ENCODE data around the gene SNX24. TPM values are rescaled to one million over a fixed set of nuclear protein-coding genes. Genes with fewer than 3 reads are reported as not detected.

Gene SNX24, protein sequence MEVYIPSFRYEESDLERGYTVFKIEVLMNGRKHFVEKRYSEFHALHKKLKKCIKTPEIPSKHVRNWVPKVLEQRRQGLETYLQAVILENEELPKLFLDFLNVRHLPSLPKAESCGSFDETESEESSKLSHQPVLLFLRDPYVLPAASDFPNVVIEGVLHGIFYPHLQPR
- total RNA-seq, result 1 to 10 TPM in 2 of 3 donors, under 1 TPM in 1; 0.74 to 2.2 (median 1.1) TPM

DNA sequence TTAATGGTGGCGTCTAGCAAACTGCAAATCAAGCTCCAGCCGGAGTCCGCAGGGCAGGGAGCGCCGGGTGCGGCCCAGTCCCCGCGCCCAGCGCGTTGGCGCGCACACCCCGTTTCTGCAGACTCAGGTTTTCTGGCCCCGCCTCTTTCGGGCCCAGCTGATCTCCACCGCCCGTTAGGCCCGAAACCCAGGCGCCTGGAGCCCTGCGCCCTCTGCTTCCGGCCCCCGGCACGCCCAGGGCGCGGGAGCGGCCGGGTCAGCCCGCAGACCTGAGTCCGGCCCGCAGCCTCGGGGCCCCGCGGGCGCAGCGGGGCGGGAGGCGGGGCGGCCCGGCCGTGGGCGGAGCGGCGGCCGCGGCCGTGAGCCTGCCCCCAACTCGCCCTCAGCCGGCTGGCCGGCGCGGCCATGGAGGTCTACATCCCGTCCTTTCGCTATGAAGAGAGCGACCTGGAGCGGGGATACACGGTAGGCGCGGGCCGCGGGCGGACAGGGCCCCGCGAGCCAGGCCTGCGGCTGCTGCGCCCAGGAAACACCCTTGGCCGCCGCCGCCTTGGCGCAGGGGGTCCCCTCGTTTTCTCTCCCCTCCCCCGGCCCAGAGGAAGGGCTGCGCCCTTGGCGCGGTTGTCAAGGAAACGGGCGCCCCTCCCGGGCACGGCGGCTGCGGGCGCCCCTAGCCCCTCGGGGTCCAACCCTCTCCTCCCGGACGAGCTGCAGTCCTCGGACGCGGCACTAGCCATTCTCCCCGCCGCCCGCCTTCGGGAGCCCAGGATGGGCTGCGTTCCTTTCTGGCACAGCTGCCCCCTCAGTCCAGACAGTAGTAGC, at the start of gene SNX24:
SNX24 (plus strand) TSS at position 385 of the 822 bp plus-strand sequence; CDS start at position 406, 21 bp downstream.
- Mint-ChIP-seq H3K4me3 (peak within 1 kb of the TSS; percentile 86), H3K27me3 (ENCODE audit: low read depth) (peaks cover 1% of the 10 kb centered on the region), H3K36me3 (ENCODE audit: insufficient read depth) (no peaks in the 10 kb centered on the region), H3K9me3 (no peaks in the 10 kb centered on the region), H3K4me1 (ENCODE audit: low read depth) (peaks cover 25% of the 10 kb centered on the region)
- peak; percentile 85 to 89 for ATAC-seq
- peak; percentile 53 for DNase-seq

DNA sequence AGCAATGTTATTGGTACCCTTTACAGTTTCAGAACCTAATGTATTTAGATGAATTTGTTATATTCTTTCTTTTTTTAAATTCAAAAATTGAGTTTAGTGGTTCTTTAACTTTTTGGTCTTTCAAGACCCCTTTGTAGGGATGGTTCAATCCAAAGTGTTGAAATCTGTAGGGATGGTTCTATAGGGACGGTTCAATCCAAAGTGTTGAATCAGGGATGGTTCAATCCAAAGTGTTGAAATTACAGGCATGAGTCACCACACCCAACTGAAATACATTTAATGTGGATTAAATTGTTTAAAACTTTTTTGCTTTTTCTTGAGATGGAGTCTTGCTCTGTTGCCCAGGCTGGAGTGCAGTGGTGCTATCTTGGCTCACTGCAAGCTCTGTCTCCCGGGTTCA, 39.9 kb upstream of the SNX24 start:
- Mint-ChIP-seq H3K36me3 (ENCODE audit: insufficient read depth) (peaks cover 42% of the 10 kb centered on the region), H3K4me1 (ENCODE audit: low read depth) (no peaks in the 10 kb centered on the region), H3K9me3 (no peaks in the 10 kb centered on the region), H3K4me3 (no peak overlapping the region), H3K27me3 (ENCODE audit: low read depth) (no peaks in the 10 kb centered on the region)
- DNase-seq (no peak), ATAC-seq (no peak)

DNA sequence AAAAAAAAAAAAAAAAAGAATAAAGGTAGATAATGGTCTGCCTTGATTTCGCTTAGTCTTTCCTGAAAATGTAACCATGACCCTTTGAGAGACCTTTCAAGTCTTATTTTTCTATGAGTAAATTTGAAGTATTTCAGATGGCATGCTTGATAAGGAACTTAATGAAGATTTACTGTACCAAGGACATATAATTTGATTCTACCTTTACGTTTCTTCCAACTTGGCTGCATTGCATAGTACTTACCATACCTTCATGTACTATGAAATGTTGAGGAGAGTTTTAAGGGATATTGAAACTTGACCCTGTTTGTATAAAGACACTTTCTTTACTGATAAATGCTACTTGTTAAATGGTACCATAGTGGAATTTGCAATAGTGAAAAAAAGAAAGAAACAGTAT, 35.0 kb upstream of the SNX24 start:
- no peak for ATAC-seq
- Mint-ChIP-seq H3K4me3 (no peak overlapping the region), H3K27me3 (ENCODE audit: low read depth) (no peaks in the 10 kb centered on the region), H3K36me3 (ENCODE audit: insufficient read depth) (peaks cover 30% of the 10 kb centered on the region), H3K9me3 (no peaks in the 10 kb centered on the region), H3K4me1 (ENCODE audit: low read depth) (no peaks in the 10 kb centered on the region)
- DNase-seq, result no peak

- H3K36me3 Mint-ChIP-seq (ENCODE audit: insufficient read depth), result peaks cover 13% of the 10 kb centered on the region
- no peaks in the 10 kb centered on the region for H3K27me3 Mint-ChIP-seq (ENCODE audit: low read depth)
- H3K9me3 Mint-ChIP-seq, result no peaks in the 10 kb centered on the region
These were observed 30.1 kb upstream of the SNX24 start for GRCh38 chr5:122815218-122815767.

DNA sequence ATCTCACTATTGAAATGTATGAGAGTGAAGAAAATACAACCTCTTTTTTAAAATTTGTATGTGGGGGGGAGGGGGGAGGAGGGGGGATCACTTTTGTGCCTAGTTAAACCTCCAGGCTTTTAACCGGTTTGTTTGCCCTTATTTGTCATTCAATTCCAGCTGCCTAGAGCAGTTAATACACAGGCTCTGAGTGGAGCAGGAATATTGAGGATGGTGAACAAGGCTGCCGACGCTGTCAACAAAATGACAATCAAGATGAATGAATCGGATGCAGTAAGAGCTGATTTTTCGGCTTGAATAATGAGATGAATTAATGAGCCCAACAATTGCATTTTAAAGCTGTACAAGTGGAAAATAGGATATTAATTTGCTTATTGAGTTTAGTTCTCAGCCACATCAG, 28.7 kb upstream of the SNX24 start:
- Mint-ChIP-seq H3K27me3 (ENCODE audit: low read depth) (no peaks in the 10 kb centered on the region), H3K4me3 (no peak overlapping the region), H3K9me3 (no peaks in the 10 kb centered on the region), H3K36me3 (ENCODE audit: insufficient read depth) (peaks cover 17% of the 10 kb centered on the region), H3K4me1 (ENCODE audit: low read depth) (no peaks in the 10 kb centered on the region)
- ATAC-seq, result no peak
- no peak for DNase-seq

More at GRCh38 chr5:122815218-122815767, 30.1 kb upstream of the SNX24 start:
- Mint-ChIP-seq H3K4me1 (ENCODE audit: low read depth) (no peaks in the 10 kb centered on the region), H3K4me3 (no peak overlapping the region)
- ATAC-seq, result no peak
- no peak for DNase-seq

DNA sequence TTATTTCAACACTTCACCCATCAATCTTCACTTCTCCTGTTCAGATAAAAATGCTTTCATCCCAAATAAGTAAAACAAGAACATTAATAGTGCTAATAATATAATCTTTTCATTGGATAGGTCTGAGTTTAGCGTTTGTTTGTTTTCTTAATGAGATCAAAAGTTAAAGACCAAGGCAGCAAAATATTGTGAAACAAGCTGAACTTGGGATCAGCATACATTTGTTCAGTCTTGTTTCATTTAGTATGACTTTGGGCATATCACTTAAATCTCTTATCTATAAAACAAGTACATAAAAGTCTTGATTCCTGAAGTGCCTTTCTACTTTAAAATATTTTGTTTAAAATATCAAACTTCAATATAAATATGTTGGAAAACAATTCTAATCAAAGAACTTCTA, 13.4 kb upstream of the SNX24 start:
- Mint-ChIP-seq H3K4me1 (ENCODE audit: low read depth) (no peaks in the 10 kb centered on the region), H3K36me3 (ENCODE audit: insufficient read depth) (peaks cover 9% of the 10 kb centered on the region), H3K9me3 (no peaks in the 10 kb centered on the region), H3K27me3 (ENCODE audit: low read depth) (no peaks in the 10 kb centered on the region), H3K4me3 (no peak overlapping the region)
- ATAC-seq, result no peak
- DNase-seq, result no peak

DNA sequence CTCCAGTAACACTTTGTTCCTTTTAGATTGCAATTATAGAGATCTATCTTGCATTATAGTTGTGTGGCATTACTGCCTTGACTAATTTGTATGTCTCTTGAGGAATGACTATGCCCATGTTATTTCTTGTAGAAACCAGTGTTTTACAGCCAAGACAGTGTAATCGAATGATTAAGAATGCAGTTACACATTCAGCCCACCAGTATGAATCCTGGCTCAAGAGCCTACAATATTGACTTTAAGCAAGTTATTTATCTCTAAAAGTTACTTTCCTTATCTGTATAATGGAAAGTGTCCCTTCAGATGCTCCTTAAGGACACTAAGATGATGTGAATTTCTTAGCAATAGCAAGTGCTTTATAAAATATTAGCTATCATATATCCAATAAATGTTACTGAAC, 9.7 kb upstream of the SNX24 start:
- Mint-ChIP-seq H3K4me3 (no peak overlapping the region), H3K27me3 (ENCODE audit: low read depth) (peaks cover 3% of the 10 kb centered on the region), H3K4me1 (ENCODE audit: low read depth) (peaks cover 3% of the 10 kb centered on the region), H3K36me3 (ENCODE audit: insufficient read depth) (no peaks in the 10 kb centered on the region), H3K9me3 (no peaks in the 10 kb centered on the region)
- DNase-seq (no peak), ATAC-seq (no peak)

DNA sequence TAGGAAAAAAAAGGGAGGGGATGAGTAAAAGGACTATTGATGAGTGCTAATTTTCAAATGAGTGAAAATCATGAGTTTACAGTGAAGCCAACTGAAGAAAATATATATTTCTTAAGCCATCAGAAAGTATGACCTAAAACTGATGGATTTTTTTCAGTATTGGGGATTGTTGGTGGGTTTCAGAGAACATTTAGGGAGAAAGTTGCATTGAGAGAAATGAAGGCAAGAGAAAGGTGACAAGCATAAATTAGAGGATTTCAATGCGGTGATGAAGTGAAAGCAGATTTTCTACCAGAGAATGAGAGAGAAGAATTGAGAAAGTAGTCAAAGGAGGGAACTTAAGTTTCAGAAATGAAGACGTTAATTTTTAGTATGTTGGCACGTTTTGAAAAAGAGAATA, 8.5 kb upstream of the SNX24 start:
- ATAC-seq, result no peak

DNA sequence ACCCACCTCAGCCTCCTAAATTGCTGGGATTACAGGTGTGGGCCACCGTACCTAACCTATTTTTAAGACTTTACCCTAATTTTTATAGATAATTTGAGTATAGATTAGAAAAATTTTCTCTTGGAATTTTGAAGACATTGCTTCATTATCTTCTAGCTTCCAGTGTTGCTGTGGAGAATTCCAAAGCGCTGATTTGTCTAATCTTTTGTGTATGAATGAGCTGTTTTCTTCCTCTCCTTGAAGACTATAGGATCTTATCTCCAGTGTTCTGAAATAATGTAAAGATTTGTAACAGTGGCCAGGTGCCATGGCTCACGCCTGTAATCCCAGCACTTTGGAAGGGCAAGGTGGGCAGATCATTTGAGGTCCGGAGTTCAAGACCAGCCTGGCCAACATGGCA, 5.7 kb upstream of the SNX24 start:
- no peak overlapping the region for H3K4me3 Mint-ChIP-seq
- H3K27me3 Mint-ChIP-seq (ENCODE audit: low read depth), result peaks cover 3% of the 10 kb centered on the region
- H3K4me1 Mint-ChIP-seq (ENCODE audit: low read depth), result peaks cover 13% of the 10 kb centered on the region
- ATAC-seq, result no peak
- no peak for DNase-seq
- no peaks in the 10 kb centered on the region for H3K9me3 Mint-ChIP-seq
- no peaks in the 10 kb centered on the region for H3K36me3 Mint-ChIP-seq (ENCODE audit: insufficient read depth)

More for the DNA sequence above, 8.5 kb upstream of the SNX24 start:
- peaks cover 3% of the 10 kb centered on the region for H3K27me3 Mint-ChIP-seq (ENCODE audit: low read depth)
- H3K36me3 Mint-ChIP-seq (ENCODE audit: insufficient read depth), result no peaks in the 10 kb centered on the region
- H3K4me1 Mint-ChIP-seq (ENCODE audit: low read depth), result peaks cover 3% of the 10 kb centered on the region
- no peak for DNase-seq
- H3K9me3 Mint-ChIP-seq, result no peaks in the 10 kb centered on the region
- H3K4me3 Mint-ChIP-seq, result no peak overlapping the region

GRCh38 chr5:122842016-122842580, 3.3 kb upstream of the SNX24 start:
- H3K4me1 Mint-ChIP-seq (ENCODE audit: low read depth), result peaks cover 25% of the 10 kb centered on the region
- DNase-seq (no peak), ATAC-seq (no peak)
- no peak overlapping the region for H3K4me3 Mint-ChIP-seq
- no peaks in the 10 kb centered on the region for H3K9me3 Mint-ChIP-seq
- peaks cover 3% of the 10 kb centered on the region for H3K27me3 Mint-ChIP-seq (ENCODE audit: low read depth)
- H3K36me3 Mint-ChIP-seq (ENCODE audit: insufficient read depth), result no peaks in the 10 kb centered on the region

DNA sequence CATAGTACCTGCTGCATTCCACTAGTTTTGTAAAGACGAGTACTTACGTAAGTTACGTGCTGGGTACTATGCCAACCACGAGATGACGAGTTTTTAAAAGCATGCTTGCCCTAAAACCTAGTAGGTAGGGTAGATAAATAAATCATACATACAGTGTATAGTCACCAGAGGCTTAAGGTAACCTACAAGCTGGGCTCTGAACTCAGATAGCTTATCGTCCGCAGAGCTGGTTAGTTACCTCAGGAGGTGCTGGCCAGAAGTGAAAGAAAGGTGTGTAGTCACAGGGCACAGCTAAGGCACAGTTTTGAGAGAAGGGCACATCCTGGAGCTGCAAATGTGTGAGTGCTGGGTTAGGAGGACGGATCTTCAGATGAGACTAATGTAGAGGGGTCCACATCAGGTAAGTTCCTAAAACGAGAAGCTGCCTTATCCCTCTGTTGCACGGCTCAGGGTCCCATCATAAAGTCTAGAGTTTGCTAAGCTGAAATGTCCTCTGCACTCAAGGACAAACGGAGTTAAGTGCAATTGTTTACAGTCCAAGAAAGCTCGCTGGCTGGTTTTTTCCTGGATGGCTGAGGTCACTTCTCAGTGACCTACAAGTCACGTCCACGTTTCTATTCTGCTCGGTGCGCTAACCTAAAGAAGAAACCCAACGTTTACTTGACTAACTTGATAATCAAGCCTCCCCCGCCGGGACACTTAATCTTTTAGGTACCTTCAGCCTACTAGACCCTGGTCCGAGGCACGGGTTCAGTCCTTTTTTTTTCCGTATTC, 1.1 kb upstream of the SNX24 start:
- DNase-seq (no peak), ATAC-seq (no peak)
- peak overlapping the region; percentile 86 for H3K4me3 Mint-ChIP-seq
- H3K36me3 Mint-ChIP-seq (ENCODE audit: insufficient read depth), result no peaks in the 10 kb centered on the region
- peaks cover 25% of the 10 kb centered on the region for H3K4me1 Mint-ChIP-seq (ENCODE audit: low read depth)
- H3K27me3 Mint-ChIP-seq (ENCODE audit: low read depth), result peaks cover 3% of the 10 kb centered on the region
- no peaks in the 10 kb centered on the region for H3K9me3 Mint-ChIP-seq

DNA sequence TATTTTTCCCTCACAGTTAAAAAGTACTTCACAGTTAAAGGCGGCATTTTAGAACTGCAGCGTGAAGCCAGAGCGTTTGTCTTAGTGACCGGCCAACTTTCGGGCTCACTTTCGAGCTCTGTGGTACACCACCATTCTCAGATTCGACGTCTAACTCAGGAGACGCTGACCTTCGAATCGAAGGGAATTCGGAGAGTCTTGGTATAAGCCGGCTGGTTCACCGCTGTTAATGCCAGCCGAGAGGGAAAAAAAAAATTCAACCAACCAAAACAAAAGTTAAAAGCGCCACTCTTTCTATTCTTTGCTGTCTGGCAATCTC, 544 bp upstream of the SNX24 start:
- Mint-ChIP-seq H3K9me3 (no peaks in the 10 kb centered on the region), H3K36me3 (ENCODE audit: insufficient read depth) (no peaks in the 10 kb centered on the region), H3K4me3 (peak overlapping the region; percentile 86), H3K27me3 (ENCODE audit: low read depth) (peaks cover 3% of the 10 kb centered on the region), H3K4me1 (ENCODE audit: low read depth) (peaks cover 25% of the 10 kb centered on the region)
- no peak for DNase-seq
- ATAC-seq, result peak in 1 of 2 donors; percentile 5

- no peaks in the 10 kb centered on the region for H3K36me3 Mint-ChIP-seq (ENCODE audit: insufficient read depth)
- H3K27me3 Mint-ChIP-seq (ENCODE audit: low read depth), result no peaks in the 10 kb centered on the region
- no peaks in the 10 kb centered on the region for H3K9me3 Mint-ChIP-seq
- ATAC-seq, result no peak
- peak overlapping the region; percentile 74 for H3K4me3 Mint-ChIP-seq
- DNase-seq, result no peak
- peaks cover 24% of the 10 kb centered on the region for H3K4me1 Mint-ChIP-seq (ENCODE audit: low read depth)
These were observed 688 bp downstream of the SNX24 start for GRCh38 chr5:122846051-122846550.

DNA sequence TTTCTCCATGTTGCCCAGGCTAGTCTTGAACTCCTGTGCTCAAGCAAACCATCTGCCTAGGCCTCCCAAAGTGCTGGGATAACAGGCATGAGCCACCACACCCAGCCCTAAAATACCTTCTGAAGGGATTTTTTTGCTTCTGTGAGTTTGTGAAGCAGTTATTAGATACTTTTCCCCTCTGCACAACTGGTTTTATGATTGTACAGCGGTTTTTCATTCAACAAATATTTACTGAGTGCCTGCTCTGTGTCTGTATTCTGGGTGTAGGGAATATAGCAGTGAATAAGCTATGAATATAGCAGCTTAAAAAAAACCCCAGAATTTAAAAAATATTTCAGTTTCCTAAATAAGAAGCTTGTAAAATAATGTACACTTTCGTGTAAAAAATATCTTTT, 2.3 kb downstream of the SNX24 start:
- ATAC-seq (no peak), DNase-seq (no peak)
- H3K27me3 Mint-ChIP-seq (ENCODE audit: low read depth), result no peaks in the 10 kb centered on the region
- peaks cover 24% of the 10 kb centered on the region for H3K4me1 Mint-ChIP-seq (ENCODE audit: low read depth)
- H3K4me3 Mint-ChIP-seq, result no peak overlapping the region
- H3K9me3 Mint-ChIP-seq, result no peaks in the 10 kb centered on the region
- no peaks in the 10 kb centered on the region for H3K36me3 Mint-ChIP-seq (ENCODE audit: insufficient read depth)

Data from activated T-cell treated with anti-CD3 and anti-CD28 coated beads, Interleukin-2, amount 50 U/mL, for 4 hours (primary cell).